Measurements from ENCODE around the gene FADS2.

DNA sequence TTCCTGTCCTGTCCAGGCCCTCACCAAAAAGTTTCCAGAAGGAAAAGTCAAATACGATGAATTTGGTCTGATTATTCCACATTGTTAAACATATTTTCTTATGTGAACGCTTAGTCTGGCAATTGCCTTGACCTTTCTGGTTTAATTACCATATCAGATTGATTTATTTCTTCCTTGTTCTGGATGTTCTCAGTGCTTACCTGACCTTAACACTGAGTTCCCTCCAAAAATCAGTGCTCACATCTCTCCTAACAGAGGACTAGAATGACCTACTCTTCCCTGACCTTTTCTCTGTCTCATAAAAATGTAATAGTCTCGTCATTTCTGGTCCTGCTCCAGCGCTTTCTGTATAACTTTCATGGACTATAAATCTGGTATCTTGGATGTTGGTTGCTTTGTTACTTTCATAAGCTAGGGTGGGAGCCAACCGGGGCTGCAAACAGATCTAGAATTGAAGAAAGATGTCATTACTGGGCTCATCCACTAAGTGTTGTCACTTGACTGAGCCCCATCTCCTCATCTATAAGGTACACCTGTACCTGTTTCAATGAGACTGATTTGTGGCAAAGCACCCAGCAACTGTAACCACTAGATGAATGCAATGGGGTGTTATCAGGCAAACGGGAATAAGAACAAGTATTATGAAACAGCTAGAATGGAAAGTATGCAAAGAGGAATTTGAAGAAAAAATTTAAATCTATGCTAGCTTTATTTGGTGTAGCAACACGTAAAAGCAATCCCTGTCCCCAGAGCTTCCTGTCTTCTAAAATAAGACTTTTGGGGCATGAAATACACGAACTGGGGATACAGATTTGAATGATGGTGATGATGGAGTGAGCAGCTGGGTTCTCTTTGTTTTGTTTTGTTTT, 2.4 kb downstream of the FADS2 start:
- TF ChIP-seq FOSB (CRISPR knock-in tag; IDR thresholded peaks at IDR 0.05) (no peak), PBX3 (IDR thresholded peaks at IDR 0.05) (no peak), HDAC2 (IDR thresholded peaks at IDR 0.05) (no peak), CTCF (IDR thresholded peaks at IDR 0.05) (no peak), MAX (IDR thresholded peaks at IDR 0.05) (no peak), MYC (IDR thresholded peaks at IDR 0.05; ENCODE audit: borderline replicate concordance, low read length) (no peak), POLR2A (IDR thresholded peaks at IDR 0.05; ENCODE audit: low read length) (no peak), CHD4 (IDR thresholded peaks at IDR 0.05; ENCODE audit: borderline replicate concordance) (no peak), TP53 (CRISPR knock-in tag; IDR thresholded peaks at IDR 0.05) (no peak)
- TF ChIP-seq, protein P1, sequence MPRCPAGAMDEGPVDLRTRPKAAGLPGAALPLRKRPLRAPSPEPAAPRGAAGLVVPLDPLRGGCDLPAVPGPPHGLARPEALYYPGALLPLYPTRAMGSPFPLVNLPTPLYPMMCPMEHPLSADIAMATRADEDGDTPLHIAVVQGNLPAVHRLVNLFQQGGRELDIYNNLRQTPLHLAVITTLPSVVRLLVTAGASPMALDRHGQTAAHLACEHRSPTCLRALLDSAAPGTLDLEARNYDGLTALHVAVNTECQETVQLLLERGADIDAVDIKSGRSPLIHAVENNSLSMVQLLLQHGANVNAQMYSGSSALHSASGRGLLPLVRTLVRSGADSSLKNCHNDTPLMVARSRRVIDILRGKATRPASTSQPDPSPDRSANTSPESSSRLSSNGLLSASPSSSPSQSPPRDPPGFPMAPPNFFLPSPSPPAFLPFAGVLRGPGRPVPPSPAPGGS (IDR thresholded peaks at IDR 0.05) = no peak
- TF ChIP-seq, protein P2, sequence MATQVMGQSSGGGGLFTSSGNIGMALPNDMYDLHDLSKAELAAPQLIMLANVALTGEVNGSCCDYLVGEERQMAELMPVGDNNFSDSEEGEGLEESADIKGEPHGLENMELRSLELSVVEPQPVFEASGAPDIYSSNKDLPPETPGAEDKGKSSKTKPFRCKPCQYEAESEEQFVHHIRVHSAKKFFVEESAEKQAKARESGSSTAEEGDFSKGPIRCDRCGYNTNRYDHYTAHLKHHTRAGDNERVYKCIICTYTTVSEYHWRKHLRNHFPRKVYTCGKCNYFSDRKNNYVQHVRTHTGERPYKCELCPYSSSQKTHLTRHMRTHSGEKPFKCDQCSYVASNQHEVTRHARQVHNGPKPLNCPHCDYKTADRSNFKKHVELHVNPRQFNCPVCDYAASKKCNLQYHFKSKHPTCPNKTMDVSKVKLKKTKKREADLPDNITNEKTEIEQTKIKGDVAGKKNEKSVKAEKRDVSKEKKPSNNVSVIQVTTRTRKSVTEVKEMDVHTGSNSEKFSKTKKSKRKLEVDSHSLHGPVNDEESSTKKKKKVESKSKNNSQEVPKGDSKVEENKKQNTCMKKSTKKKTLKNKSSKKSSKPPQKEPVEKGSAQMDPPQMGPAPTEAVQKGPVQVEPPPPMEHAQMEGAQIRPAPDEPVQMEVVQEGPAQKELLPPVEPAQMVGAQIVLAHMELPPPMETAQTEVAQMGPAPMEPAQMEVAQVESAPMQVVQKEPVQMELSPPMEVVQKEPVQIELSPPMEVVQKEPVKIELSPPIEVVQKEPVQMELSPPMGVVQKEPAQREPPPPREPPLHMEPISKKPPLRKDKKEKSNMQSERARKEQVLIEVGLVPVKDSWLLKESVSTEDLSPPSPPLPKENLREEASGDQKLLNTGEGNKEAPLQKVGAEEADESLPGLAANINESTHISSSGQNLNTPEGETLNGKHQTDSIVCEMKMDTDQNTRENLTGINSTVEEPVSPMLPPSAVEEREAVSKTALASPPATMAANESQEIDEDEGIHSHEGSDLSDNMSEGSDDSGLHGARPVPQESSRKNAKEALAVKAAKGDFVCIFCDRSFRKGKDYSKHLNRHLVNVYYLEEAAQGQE (IDR thresholded peaks at IDR 0.05) = no peak

All from A549 (cell line).